ENCODE results near the gene DHRS11. TPM values are rescaled to one million over a fixed set of nuclear protein-coding genes. Genes with fewer than 3 reads are reported as not detected.

DHRS11 gene
- total and polyA plus RNA-seq, 2 experiments from 2014 or later: 21.9 to 25.0 TPM

DNA sequence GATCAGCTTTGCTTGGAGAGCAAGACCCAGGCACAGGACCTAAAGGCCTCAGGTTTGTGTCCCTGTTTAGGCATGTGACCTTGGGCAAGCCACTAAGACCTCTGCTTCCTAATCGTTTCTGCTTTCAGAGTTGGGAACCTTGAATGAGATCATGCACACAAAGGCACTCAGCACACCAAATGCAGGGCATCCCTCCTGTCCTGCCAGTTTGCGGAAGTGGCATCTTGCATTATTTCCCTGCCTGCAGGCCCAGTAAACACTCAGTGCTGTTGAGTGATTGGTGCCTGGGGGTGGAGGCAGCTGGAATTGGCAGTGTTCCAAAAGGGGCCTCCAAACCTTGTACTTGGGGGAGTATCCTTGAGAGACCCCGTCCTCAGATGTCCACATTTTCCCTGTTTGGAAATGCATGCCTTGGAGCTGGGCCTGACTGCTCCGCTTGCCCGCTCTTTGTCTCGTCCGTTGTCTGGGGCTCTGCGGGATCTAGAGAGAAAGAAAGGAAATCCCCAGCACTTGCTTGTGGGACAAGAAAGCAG, 38.4 kb downstream of the DHRS11 start:
- Histone ChIP-seq H3K9me3 (ENCODE audit: low read depth) (no peaks in the 10 kb centered on the region), H3K27me3 (peaks cover 34% of the 10 kb centered on the region), H3K36me3 (no peaks in the 10 kb centered on the region), H3K27ac (no peak overlapping the region), H3K4me1 (ENCODE audit: low read depth) (peaks cover 9% of the 10 kb centered on the region), H3K4me3 (no peak overlapping the region)
- TF ChIP-seq, protein P1, sequence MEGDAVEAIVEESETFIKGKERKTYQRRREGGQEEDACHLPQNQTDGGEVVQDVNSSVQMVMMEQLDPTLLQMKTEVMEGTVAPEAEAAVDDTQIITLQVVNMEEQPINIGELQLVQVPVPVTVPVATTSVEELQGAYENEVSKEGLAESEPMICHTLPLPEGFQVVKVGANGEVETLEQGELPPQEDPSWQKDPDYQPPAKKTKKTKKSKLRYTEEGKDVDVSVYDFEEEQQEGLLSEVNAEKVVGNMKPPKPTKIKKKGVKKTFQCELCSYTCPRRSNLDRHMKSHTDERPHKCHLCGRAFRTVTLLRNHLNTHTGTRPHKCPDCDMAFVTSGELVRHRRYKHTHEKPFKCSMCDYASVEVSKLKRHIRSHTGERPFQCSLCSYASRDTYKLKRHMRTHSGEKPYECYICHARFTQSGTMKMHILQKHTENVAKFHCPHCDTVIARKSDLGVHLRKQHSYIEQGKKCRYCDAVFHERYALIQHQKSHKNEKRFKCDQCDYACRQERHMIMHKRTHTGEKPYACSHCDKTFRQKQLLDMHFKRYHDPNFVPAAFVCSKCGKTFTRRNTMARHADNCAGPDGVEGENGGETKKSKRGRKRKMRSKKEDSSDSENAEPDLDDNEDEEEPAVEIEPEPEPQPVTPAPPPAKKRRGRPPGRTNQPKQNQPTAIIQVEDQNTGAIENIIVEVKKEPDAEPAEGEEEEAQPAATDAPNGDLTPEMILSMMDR (IDR thresholded peaks at IDR 0.05; ENCODE audit: low read depth, low read length): no peak
- no peak for DNase-seq (ENCODE audit: low read depth in 1 of 2, low spot score in 1 of 2)

DNA sequence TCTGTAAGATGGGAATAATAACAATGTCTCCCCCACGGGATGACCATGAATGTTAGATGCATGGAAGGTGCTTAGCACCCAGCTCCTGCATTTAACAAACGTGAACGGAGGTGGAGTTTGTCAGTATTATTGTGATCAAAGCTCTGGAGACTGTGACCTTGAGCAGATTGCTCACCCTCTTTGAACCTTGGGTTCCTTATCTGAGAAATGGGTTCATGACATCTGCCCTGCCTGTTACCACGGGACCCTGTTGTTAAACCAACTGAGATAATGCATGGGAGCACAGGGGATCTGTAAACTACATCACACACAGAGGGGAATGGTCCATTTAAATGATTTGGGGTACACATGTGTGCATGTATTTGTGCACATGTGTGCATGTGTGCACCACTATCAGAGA, 39.3 kb downstream of the DHRS11 start:
- H3K9me3 ChIP-seq (ENCODE audit: low read depth): no peaks in the 10 kb centered on the region
- H3K4me1 ChIP-seq (ENCODE audit: low read depth): peaks cover 9% of the 10 kb centered on the region
- no peak for DNase-seq (ENCODE audit: low read depth in 1 of 2, low spot score in 1 of 2)
- TF ChIP-seq, protein P1 (IDR thresholded peaks at IDR 0.05; ENCODE audit: low read depth, low read length): no peak
- no peak overlapping the region for H3K27ac ChIP-seq
- no peaks in the 10 kb centered on the region for H3K36me3 ChIP-seq
- peaks cover 36% of the 10 kb centered on the region for H3K27me3 ChIP-seq
- no peak overlapping the region for H3K4me3 ChIP-seq

DNA sequence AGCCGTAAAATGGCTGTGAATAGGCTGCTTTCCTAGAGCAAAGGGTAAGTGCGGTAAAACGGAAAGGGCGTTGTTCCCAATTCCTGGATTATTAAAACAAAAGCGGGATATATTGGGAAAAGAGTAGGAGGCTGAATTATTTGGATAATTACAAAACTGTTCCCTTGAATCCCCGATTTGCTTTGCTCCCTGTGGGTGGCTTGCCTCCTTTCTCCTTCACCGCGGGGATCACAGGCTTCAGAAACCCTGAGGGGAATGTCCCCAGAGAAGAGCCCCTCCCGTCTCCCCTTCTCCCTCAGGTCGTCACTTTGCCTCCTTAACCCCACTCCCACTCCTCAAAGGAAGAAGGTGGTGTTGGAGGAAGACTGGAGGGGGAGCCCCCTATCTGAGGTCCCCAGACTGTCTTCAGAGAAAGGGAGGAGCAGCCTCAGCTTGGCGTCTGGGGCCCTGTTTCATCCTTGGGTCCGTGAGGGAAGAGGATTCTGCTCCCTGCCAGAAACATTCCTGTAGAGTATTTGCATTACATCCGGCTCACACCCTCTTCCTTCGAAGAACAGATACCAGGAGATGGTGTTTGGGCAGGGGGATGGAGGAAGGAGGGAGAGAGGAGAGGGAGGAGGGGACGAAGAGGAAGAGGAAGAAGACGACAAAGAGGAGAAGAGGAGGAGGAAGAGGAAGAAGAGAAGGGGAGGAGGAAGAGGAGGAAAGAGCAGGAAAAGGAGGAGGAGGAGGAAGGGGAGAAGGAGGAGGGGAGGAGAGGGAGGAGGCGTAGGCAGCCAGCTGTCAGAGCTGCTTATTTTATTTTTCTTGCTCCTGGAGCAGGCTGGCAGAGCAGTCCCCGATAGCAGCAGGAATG, 41.5 kb downstream of the DHRS11 start:
- Histone ChIP-seq H3K36me3 (no peaks in the 10 kb centered on the region), H3K9me3 (ENCODE audit: low read depth) (no peaks in the 10 kb centered on the region), H3K27me3 (peaks cover 36% of the 10 kb centered on the region), H3K4me1 (ENCODE audit: low read depth) (peaks cover 9% of the 10 kb centered on the region), H3K27ac (no peak overlapping the region), H3K4me3 (no peak overlapping the region)
- TF ChIP-seq, protein P1 (IDR thresholded peaks at IDR 0.05; ENCODE audit: low read depth, low read length): no peak
- DNase-seq (ENCODE audit: low read depth in 1 of 2, low spot score in 1 of 2): no peak

DNA sequence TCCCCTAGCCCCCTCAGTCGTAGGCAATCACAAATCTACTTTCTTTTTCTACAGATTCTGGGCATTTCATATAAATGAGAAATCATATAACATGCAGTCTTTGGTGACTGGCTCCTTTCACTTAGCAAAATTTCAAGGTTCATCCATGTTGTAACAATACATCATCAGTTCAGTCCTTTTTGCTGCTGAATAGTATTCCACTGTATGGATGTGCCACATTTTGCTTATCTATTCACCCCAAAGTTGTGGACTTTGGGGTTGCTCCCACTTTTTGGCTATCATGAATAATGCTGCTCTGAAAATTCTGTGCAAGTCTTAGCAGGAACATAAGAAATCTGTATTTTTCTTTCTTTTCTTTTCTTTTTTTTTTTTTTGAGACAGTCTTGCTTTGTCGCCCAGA, 48.7 kb downstream of the DHRS11 start:
- DNase-seq (ENCODE audit: low read depth in 1 of 2, low spot score in 1 of 2): no peak
- no peak overlapping the region for H3K4me3 ChIP-seq
- H3K36me3 ChIP-seq: no peaks in the 10 kb centered on the region
- no peaks in the 10 kb centered on the region for H3K4me1 ChIP-seq (ENCODE audit: low read depth)
- TF ChIP-seq, protein P1 (IDR thresholded peaks at IDR 0.05; ENCODE audit: low read depth, low read length): no peak
- no peak overlapping the region for H3K27ac ChIP-seq
- no peaks in the 10 kb centered on the region for H3K9me3 ChIP-seq (ENCODE audit: low read depth)
- peaks cover 61% of the 10 kb centered on the region for H3K27me3 ChIP-seq

DNA sequence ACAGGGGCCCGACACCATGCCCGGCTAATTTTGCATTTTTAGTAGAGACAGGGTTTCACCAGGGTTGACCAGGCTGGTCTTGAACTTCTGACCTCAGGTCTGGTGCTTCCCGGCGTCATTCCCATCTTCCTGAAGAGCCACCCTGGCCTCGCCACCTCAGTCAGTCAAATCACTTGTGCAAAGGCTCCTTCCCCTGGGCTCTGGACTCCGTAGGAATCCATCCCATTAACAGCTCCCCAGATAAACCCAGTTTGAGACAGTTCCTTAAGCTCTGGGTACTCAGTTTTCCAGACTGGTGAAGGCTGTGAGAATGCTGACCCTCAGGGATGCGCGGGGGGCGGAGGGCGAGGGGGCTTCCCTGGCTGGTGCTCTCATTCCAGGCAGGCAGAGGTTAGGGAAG, 49.2 kb downstream of the DHRS11 start:
- Histone ChIP-seq H3K4me3 (no peak overlapping the region), H3K4me1 (ENCODE audit: low read depth) (no peaks in the 10 kb centered on the region), H3K27me3 (peaks cover 61% of the 10 kb centered on the region), H3K36me3 (no peaks in the 10 kb centered on the region), H3K9me3 (ENCODE audit: low read depth) (no peaks in the 10 kb centered on the region), H3K27ac (no peak overlapping the region)
- TF ChIP-seq, protein P1 (IDR thresholded peaks at IDR 0.05; ENCODE audit: low read depth, low read length): no peak
- DNase-seq (ENCODE audit: low read depth in 1 of 2, low spot score in 1 of 2): no peak
